Raji (cell line): ENCODE measurements around the gene FBXO45.

ENCODE experiments used
- POLR2A ChIP-seq: IDR thresholded peaks from 2 replicates; pipeline ENCODE4 v1.6.1; 2011; ENCODE audit warnings: low read depth, low read length, control low read depth; ENCODE audit not compliant: insufficient read depth

The FBXO45 gene

DNA sequence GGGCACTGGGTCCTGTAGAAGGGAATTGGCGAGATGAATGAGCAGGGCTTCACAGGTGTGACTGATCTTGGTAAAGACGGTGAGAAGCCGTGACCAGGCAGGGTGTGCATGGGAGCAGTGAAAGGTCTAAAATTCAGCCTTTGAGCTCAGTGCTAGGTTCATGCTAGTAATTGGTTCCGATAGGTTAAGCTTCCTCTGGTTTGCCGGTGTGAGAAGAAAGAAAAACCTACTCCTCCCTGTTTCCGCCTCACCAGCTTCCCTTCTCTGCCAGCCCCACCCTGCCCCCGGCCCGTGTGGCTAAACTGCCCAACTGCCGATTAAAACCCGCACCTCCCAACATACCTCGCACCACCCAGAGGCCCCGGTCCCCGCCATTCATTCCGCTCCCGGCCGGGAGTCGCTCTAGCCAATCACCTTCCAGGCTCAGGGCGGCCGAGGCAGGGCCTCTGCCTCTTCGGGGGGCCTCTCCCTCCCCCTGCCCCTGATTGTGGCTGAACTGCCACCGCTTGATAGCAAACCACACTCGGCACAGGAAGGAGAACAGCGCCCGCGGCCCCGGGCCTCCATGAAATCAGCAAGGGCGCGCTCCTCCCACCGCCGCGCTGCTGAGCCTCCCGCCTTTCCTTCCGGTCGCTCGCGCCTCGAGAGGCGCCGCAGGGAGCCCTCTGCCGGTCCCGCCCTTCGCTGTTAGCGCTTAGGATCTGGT, 63.7 kb downstream of the FBXO45 start:
- TF ChIP-seq POLR2A, result peak; percentile 76

DNA sequence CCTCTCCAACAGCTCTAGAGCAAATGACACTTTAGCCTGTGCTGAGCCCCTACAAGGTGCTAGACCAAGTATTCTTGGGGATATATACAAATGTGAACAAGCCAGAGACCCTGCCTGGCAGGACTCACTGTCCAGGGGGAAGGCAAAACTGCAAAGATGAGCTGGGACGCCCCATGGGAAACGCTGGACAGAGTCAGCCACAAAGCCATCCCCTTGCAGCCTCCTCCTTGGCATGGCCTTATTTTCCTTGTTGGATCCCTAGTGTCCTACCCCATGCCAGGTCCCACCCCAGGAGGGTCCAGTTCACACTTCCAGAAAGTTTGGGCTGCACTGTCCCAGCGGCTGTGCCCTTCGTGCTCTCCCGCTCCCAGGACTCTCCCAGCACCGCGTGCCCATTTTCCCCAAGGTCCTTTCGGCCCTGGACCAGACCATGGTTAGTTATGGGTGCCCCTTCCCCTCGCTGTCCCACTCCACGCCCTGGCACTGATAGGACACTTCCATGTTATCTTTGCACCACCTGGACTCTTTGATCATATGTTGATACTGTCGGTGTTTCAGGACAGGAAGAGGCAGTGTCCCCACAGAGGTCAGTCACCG, 65.2 kb downstream of the FBXO45 start:
- no peak for TF ChIP-seq POLR2A

DNA sequence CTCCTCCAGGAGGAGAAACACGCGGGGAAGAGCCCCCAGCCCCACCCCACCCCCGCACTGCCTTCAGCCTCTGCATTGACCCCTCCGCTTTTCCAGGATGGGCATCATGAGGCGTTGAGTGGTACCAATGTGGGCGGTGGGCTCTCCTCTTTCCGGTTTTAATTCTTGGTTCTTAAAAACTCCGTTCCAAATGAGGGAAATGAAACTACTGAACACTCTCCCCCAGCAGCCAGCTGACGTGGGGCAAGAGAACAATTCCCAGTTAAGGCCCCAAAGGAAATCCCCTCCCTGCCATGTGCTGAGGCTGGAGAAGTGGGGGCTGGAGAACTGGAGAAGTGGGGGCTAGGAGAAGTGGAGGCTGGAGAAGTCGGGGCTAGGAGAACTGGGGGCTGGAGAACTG, 65.8 kb downstream of the FBXO45 start:
- no peak for TF ChIP-seq POLR2A

DNA sequence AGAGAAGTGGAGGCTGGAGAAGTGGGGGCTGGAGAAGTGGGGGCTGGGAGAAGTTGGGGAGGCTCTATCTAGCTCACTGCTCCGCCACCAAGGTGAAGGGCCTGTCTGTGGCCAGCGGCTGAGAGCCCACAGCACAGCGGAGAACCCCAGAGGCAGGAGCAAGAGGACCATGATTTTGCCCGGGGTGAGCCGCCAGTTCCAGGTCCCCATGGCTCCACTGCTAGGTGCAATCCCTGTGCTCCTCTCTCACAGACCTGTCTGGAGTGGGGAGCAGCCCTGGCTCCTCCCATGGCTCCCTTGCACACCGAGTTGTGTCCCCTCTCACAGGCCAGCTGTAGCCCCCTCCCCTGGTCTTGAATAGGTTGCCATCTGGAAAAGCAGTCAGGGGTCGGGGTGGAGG, 66.4 kb downstream of the FBXO45 start:
- no peak for TF ChIP-seq POLR2A

DNA sequence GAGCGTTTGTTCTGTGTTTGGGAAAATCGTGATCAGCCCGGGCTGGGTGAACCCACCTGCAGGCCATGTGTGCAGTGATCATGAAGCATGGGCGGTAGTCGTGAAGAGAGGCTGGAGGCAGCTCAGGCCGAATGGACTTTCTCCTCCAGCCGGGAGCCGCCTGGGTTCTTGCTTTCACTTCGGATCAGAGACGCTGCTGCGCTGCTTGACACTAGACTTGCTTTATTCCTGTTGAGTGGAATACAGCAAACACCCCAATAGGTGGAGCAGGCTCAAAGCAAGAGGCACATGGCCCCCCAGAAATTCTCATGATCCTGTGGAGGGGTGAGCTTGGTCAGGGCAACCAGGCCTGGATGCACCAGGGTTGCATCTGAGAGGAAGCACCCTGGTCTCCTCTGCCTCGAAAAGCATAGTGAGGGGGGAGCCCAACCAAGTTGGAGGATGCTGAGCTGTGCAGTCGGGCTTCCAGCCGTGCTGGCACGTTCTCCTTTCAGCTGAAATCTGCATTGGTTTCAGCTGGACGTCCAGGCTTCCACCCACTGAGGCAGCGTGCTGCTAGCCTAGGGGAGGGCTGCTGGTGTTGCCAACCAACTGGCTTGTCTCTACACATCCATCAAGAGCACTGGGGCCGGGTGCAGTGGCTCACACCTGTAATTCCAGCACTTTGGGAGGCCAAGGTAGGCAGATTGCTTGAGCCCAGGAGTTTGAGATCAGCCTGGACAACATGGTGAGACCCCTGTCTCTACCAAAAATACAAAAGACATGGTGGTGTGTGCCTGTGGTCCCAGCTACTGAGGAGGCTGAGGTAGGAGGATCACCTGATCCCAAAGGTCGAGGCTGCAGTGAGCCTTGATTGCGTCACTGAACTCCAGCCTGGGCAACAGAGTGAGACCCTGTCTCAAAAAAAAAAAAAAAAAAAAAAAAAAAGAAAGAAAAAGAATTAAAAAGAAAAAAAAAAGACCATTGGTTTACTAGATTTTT, 68.2 kb downstream of the FBXO45 start:
- TF ChIP-seq POLR2A, result no peak
